Loucy (cell line): ENCODE measurements around the gene ACTL8.

Experiments
- H2AFZ ChIP-seq: fragments of 200-600 bp; sonication (generic); 2 replicates; pipeline ENCODE4 v1.6.0; 2016; ENCODE audit warnings: antibody characterized with exemption, mild to moderate bottlenecking, low read length, moderate library complexity
- H3F3A ChIP-seq: fragments of 200-600 bp; 2 replicates; pipeline ENCODE4 v1.6.0; 2016; ENCODE audit warnings: antibody characterized with exemption, low read depth, mild to moderate bottlenecking
- H3K27me3 ChIP-seq: fragments of 200-600 bp; sonication (generic); 2 replicates; pipeline ENCODE4 v1.6.1; 2014; ENCODE audit warnings: low read length, mild to moderate bottlenecking; ENCODE audit not compliant: insufficient read depth, poor library complexity, severe bottlenecking
- H3K36me3 ChIP-seq: fragments of 200-600 bp; sonication (generic); 2 replicates; pipeline ENCODE4 v1.6.1; 2016; ENCODE audit warnings: low read length; ENCODE audit not compliant: insufficient read depth
- H3K4me1 ChIP-seq: fragments of 200-600 bp; sonication (generic); 2 replicates; pipeline ENCODE4 v1.5.1; 2014; ENCODE audit warnings: low read length, mild to moderate bottlenecking; ENCODE audit not compliant: insufficient read depth, poor library complexity, severe bottlenecking
- H3K4me2 ChIP-seq: fragments of 200-600 bp; sonication (generic); 2 replicates; pipeline ENCODE4 v1.6.0; 2014; ENCODE audit warnings: antibody characterized with exemption, low read length, low read depth, mild to moderate bottlenecking; ENCODE audit not compliant: poor library complexity, severe bottlenecking
- H3K4me3 ChIP-seq: fragments of 200-600 bp; sonication (generic); 2 replicates; pipeline ENCODE4 v1.5.1; 2014; ENCODE audit warnings: low read length, mild to moderate bottlenecking, mixed read lengths; ENCODE audit not compliant: poor library complexity, severe bottlenecking
- H3K79me2 ChIP-seq: fragments of 200-600 bp; sonication (generic); 2 replicates; pipeline ENCODE4 v1.6.1; 2014; ENCODE audit warnings: low read length; ENCODE audit not compliant: insufficient read depth
- H3K9ac ChIP-seq: fragments of 200-600 bp; sonication (generic); 2 replicates; pipeline ENCODE4 v1.6.0; 2014; ENCODE audit warnings: mild to moderate bottlenecking, low read depth, low read length, moderate library complexity; ENCODE audit not compliant: poor library complexity, severe bottlenecking
- H3K9me2 ChIP-seq: fragments of 200-600 bp; sonication (generic); replicated peaks from 2 replicates; pipeline ENCODE4 v1.6.1; 2016; ENCODE audit warnings: low read depth, low read length, mixed read lengths
- H3K9me3 ChIP-seq: fragments of 200-600 bp; sonication (generic); 2 replicates; pipeline ENCODE4 v1.6.1; 2014; ENCODE audit warnings: mild to moderate bottlenecking, antibody characterized with exemption, low read length, low read depth; ENCODE audit not compliant: insufficient read depth
- H4K20me1 ChIP-seq: fragments of 200-600 bp; sonication (generic); 2 replicates; pipeline ENCODE4 v1.6.0; 2014; ENCODE audit warnings: antibody characterized with exemption, low read length, mild to moderate bottlenecking; ENCODE audit not compliant: insufficient read depth, poor library complexity, severe bottlenecking
- CTCF ChIP-seq: fragments of 200-600 bp; sonication (generic); conservative IDR thresholded peaks from 2 replicates; pipeline ENCODE4 v1.5.1; 2014; ENCODE audit warnings: mild to moderate bottlenecking, antibody characterized with exemption, low read length
- EZH2phosphoT487 ChIP-seq: fragments of 200-600 bp; IDR thresholded peaks from 2 replicates; pipeline ENCODE4 v1.6.1; 2018; ENCODE audit warnings: antibody characterized with exemption, mild to moderate bottlenecking, moderate library complexity, borderline replicate concordance

Gene ACTL8

DNA sequence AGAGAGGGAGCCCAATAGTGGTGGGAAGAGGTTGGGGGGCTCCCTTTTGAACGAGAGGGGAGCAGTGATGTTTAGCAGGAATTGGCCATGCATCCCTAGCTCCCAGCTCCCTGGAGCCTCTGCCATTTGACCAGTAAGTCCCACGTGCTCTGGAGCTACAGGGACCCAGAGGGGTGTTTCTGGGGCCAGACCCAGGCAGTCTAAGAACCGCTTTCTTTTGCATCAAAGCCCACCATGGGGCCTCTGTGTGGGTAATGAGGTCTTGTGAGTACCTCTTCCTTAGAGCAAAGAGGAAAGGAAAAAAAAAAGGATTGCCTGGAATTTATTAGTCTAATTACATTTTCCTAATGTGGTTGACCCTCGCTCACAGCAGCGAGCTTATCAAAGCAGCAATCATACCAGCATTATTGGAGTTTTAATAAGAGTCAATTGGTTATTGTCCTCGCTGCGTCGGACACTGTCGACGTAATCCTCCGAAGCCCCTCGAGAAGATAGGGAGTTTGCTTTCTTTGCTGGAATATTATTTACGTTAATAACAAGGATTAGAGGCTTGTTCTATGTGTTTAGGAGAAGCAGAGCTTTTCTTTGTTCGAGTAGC is 17.6 kb downstream of the ACTL8 start:
- no peaks in the 10 kb centered on the region for H4K20me1 ChIP-seq
- TF ChIP-seq CTCF, result no peak
- no peak for TF ChIP-seq EZH2phosphoT487
- H3K27me3 ChIP-seq, result no peaks in the 10 kb centered on the region
- H3K9ac ChIP-seq, result no peak overlapping the region
- no peaks in the 10 kb centered on the region for H3F3A ChIP-seq
- H3K36me3 ChIP-seq, result no peaks in the 10 kb centered on the region
- no peaks in the 10 kb centered on the region for H3K9me3 ChIP-seq
- H3K4me3 ChIP-seq, result no peak overlapping the region
- no peak overlapping the region for H3K4me2 ChIP-seq
- no peaks in the 10 kb centered on the region for H3K9me2 ChIP-seq
- H3K79me2 ChIP-seq, result no peaks in the 10 kb centered on the region
- H2AFZ ChIP-seq, result no peak overlapping the region
- H3K4me1 ChIP-seq, result no peaks in the 10 kb centered on the region

DNA sequence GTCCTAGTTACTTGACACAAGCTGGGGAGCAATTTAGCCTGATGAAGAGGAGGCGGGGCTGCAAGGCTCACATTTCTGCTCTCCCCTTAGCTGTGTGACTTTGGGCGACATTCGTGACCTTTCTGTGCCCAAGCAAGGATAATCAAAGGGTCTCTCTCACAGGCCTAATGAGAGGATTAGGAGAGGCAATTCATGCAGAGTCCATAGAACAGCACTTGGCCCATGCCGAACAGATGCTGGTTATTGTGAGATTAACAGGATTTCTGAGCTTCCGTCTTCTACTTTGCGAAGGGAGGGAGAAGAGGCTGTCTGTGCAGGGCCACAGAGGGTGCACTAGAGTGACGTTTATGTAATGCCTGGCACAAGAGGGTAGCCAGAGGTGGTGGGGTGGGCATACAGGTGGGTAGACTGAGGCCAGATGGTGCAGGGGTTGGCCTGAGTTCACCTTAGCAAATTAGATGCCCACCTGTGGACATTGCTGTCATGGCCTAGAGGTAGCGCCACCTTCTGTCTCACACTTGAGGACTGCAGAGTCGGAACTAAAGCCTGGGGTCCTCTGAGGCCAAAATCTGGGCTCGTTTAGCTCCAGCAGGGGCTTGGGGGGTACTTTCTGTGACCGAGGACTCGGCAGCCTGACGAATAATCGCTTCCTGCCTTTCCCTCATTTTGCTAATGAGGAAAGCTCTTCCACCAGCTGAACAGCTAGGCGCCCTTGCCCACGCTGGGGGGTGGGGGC is 18.6 kb downstream of the ACTL8 start:
- no peak overlapping the region for H2AFZ ChIP-seq
- H3K27me3 ChIP-seq, result no peaks in the 10 kb centered on the region
- H3K4me1 ChIP-seq, result no peaks in the 10 kb centered on the region
- TF ChIP-seq CTCF, result no peak
- no peak for TF ChIP-seq EZH2phosphoT487
- H3K4me2 ChIP-seq, result no peak overlapping the region
- H3K4me3 ChIP-seq, result no peak overlapping the region
- H3K9me3 ChIP-seq, result no peaks in the 10 kb centered on the region
- H3K9ac ChIP-seq, result no peak overlapping the region
- no peaks in the 10 kb centered on the region for H3K9me2 ChIP-seq
- H4K20me1 ChIP-seq, result no peaks in the 10 kb centered on the region
- H3K36me3 ChIP-seq, result no peaks in the 10 kb centered on the region
- no peaks in the 10 kb centered on the region for H3F3A ChIP-seq
- no peaks in the 10 kb centered on the region for H3K79me2 ChIP-seq

GRCh38 chr1:17774452-17774851 is 19.3 kb downstream of the ACTL8 start:
- no peak for TF ChIP-seq CTCF
- no peak for TF ChIP-seq EZH2phosphoT487
- no peaks in the 10 kb centered on the region for H3K79me2 ChIP-seq
- no peaks in the 10 kb centered on the region for H3F3A ChIP-seq
- no peak overlapping the region for H2AFZ ChIP-seq
- H3K9me2 ChIP-seq, result no peaks in the 10 kb centered on the region
- H3K4me1 ChIP-seq, result no peaks in the 10 kb centered on the region
- H3K9me3 ChIP-seq, result no peaks in the 10 kb centered on the region
- no peak overlapping the region for H3K4me3 ChIP-seq
- no peaks in the 10 kb centered on the region for H4K20me1 ChIP-seq
- H3K4me2 ChIP-seq, result no peak overlapping the region
- no peaks in the 10 kb centered on the region for H3K36me3 ChIP-seq
- H3K27me3 ChIP-seq, result no peaks in the 10 kb centered on the region
- no peak overlapping the region for H3K9ac ChIP-seq
